Heart right ventricle (tissue), 16 donors: ENCODE data around the gene RALY. TPM values are rescaled to one million over a fixed set of nuclear protein-coding genes. Genes with fewer than 3 reads are reported as not detected.

Experiments
- ATAC-seq, 8 donors: fragments of 200-7000 bp; cut with Tn5 transposase; one replicate each; pipeline ENCODE4 v1.9.1; 2020; ENCODE audit warnings: mild to moderate bottlenecking in 8 of 8, moderate library complexity in 8 of 8, moderate number of reproducible peaks in 1 of 8
- DNase-seq, 2 donors: peaks; one replicate each; pipeline ENCODE4 v3.0.0-alpha.2; 2020
- H3K27ac ChIP-seq, 10 donors: fragments of 200-600 bp; sonication (generic) in 2 of 10; one replicate each; pipeline versions ENCODE4 v1.5.0 to v1.8.0; 2020 to 2022; ENCODE audit warnings: mild to moderate bottlenecking in 3 of 10
- H3K27me3 ChIP-seq, 7 donors: fragments of 200-600 bp; one replicate each; pipeline ENCODE4 v1.8.0; 2021 to 2022; ENCODE audit warnings: mild to moderate bottlenecking in 2 of 7
- H3K36me3 ChIP-seq, 9 donors: fragments of 200-600 bp; sonication (generic) in 1 of 9; one replicate each; pipeline versions ENCODE4 v1.5.0 to v1.8.0; 2020 to 2022; ENCODE audit warnings: mild to moderate bottlenecking in 2 of 9
- H3K4me1 ChIP-seq, 9 donors: fragments of 200-600 bp; sonication (generic) in 1 of 9; one replicate each; pipeline versions ENCODE4 v1.5.0 to v1.8.0; 2020 to 2022; ENCODE audit warnings: mild to moderate bottlenecking in 4 of 9
- H3K4me3 ChIP-seq, 10 donors: fragments of 200-600 bp; sonication (generic) in 2 of 10; one replicate each; pipeline versions ENCODE4 v1.5.0 to v1.8.0; 2020 to 2022; ENCODE audit warnings: mild to moderate bottlenecking in 7 of 10, moderate library complexity in 2 of 10
- H3K9me3 ChIP-seq, 11 donors: fragments of 200-600 bp in 10 of 11; sonication (generic) in 2 of 11; one replicate each; pipeline versions ENCODE4 v1.5.0 to v1.8.0; 2013 to 2022; ENCODE audit warnings: mild to moderate bottlenecking in 2 of 11, control low read depth in 1 of 11, moderate library complexity in 1 of 11
- WGBS, 2 donors: extraction: QIAGEN DNeasy Blood & Tissue Kit; methylation state at CpG; one replicate each; pipeline ENCODE4 v1.1.7; 2013; ENCODE audit warnings: inconsistent platforms in 1 of 2; 5-methylcytosine and 5-hydroxymethylcytosine counted together
- intact Hi-C, 10 donors: fragments of 100-400 bp; cut with DNase I; formaldehyde crosslinking; loops; one replicate each; pipeline versions ENCODE4 v1.11.1 to v1.14.2; 2022
- polyA plus RNA-seq, 2 donors: library from polyadenylated mRNA; stranded (reverse); fragments of 200-250 nt; gene quantifications; one replicate each; pipeline ENCODE4 v1.2.3, GENCODE V29; 2013
- total RNA-seq, 10 donors: library from RNA; stranded (reverse); fragmentation: NEBNext Ultra II Directional in 3 of 10; extraction: Animal tissue kit (Norgen Biotek cat#: 25700) in 3 of 10; gene quantifications; one replicate each; pipeline versions ENCODE4 v1.2.1 to v1.2.4, GENCODE V29; 2021 to 2023
- TF ChIP-seq, protein P1 (sequence below), 9 donors: fragments of 200-600 bp; sonication (generic) in 2 of 9; IDR thresholded peaks; one replicate each; pipeline versions ENCODE4 v1.5.0 to v1.8.0; 2021 to 2022; ENCODE audit warnings: antibody characterized with exemption in 9 of 9, mild to moderate bottlenecking in 5 of 9, moderate library complexity in 1 of 9
- donor health status: Arrhythmogenic right ventricular cardiomyopathy.
- donor health status: ischemic (EF 13 %, LVEDD 7.1; RV severe dilation, severe dysfunction).
- donor health status: healthy with polysubstance abuse.
- donor health status: DM: no; HTN: yes; CAD: no.
- donor health status: DM: no; HTN: no; CAD: no.
- donor health status: ischemic (EF 25% LVEDD 6.9; RV normal size, moderate dysfunction).
- donor health status: ischemic (EF 25% LVEDD 5.7; RV mildly dilated, moderate dysfunction).
- donor health status: healthy.
- donor health status: DM: yes; HTN: yes; CAD: no.
- donor health status: Ischemic cardiomyopathy.
- donor health status: ischemic (EF 35%, LVEDD 5.7; RV mildly dilated, moderate dysfunction).
- donor health status: nonischemic (EF 11% LVEDD 7.7; RV severe dilation, severe dysfunction).
- donor health status: DM: yes; HTN: yes; CAD: no.
- donor health status: PGD.
- donor health status: ischemic (EF 29% LVEDD 5.4; RV normal size, mild dysfunction).
- donor health status: nonischemic (EF 23%, LVEDD 6.1; RV moderate dilation, normal function).

The RALY gene
- total and polyA plus RNA-seq, 12 donors = 84.3 to 234 (median 104) TPM

DNA sequence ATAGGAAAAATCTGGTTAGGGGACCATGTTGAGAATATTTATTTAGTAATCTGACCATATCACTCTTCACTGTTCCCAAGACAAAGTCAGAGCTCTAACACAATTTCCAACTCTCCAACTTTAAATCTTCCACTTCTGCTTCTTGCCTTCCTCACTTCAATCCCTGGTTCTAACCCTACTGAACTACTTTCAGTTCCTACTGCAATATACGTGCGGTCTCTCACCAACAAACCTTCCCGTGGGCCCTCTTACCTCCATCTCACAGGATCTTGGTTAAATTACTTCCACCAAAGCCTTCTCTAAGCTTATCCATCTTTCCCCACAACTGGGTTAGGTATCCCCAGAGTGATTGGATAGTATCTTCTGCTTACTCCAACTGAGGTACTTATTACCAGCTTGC, 110.3 kb downstream of the RALY start:
- H3K4me3 ChIP-seq = no peak overlapping the region
- H3K27ac ChIP-seq = no peak overlapping the region
- WGBS, 2 donors = 88 to 91% methylated on average over 3 of the region's 3 CpGs
- peaks cover 0 to 90% (median 37%) of the 10 kb centered on the region in 9 donors for H3K36me3 ChIP-seq
- no peak for ATAC-seq
- TF ChIP-seq, protein P1, sequence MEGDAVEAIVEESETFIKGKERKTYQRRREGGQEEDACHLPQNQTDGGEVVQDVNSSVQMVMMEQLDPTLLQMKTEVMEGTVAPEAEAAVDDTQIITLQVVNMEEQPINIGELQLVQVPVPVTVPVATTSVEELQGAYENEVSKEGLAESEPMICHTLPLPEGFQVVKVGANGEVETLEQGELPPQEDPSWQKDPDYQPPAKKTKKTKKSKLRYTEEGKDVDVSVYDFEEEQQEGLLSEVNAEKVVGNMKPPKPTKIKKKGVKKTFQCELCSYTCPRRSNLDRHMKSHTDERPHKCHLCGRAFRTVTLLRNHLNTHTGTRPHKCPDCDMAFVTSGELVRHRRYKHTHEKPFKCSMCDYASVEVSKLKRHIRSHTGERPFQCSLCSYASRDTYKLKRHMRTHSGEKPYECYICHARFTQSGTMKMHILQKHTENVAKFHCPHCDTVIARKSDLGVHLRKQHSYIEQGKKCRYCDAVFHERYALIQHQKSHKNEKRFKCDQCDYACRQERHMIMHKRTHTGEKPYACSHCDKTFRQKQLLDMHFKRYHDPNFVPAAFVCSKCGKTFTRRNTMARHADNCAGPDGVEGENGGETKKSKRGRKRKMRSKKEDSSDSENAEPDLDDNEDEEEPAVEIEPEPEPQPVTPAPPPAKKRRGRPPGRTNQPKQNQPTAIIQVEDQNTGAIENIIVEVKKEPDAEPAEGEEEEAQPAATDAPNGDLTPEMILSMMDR (IDR thresholded peaks at IDR 0.05) = no peak
- no peak for DNase-seq
- H3K4me1 ChIP-seq = peaks cover 0 to 48% (median 30%) of the 10 kb centered on the region in 9 donors
- no peaks in the 10 kb centered on the region for H3K27me3 ChIP-seq
- H3K9me3 ChIP-seq = no peaks in the 10 kb centered on the region
- intact Hi-C loops = no loop called here

DNA sequence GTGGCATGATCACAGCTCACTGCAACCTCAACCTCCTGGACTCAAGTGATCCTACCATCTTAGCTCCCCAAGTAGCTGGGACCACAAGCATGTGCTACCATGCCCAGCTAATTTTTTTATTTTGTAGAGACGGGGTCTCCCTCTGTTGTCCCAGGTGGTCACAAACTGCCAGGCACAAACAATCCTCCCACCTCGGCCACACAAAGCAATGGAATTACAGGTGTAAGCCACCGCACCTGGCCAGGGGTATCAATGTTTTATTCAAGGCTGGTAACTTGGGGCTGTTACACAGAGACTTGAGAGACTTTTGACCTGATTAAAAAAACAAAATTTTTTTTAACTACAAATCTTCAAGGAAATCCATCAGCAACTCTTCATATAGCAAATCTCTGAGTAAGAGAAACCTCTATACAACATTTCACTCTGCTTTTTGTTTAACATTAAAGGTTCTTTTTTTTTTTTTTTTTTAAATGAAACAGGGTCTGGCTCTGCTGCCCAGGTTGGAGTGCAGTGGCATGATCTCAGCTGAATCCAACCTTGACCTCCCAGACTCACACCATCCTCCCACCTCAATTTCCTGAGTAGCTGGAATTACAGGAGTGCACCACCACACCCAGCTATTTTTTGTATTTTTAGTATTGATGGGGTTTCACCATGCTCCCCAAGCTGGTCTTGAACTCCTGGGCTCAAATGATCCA, 112.4 kb downstream of the RALY start:
- Histone ChIP-seq H3K27me3 (no peaks in the 10 kb centered on the region), H3K9me3 (no peaks in the 10 kb centered on the region), H3K27ac (no peak overlapping the region), H3K4me1 (peaks cover 4 to 69% (median 48%) of the 10 kb centered on the region in 9 donors), H3K36me3 (peaks cover 0 to 77% (median 32%) of the 10 kb centered on the region in 9 donors), H3K4me3 (no peak overlapping the region)
- no peak for DNase-seq
- 96 to 97% methylated on average over 3 of the region's 3 CpGs for WGBS, 2 donors
- TF ChIP-seq, protein P1 (IDR thresholded peaks at IDR 0.05) = no peak
- intact Hi-C loops = no loop called here
- no peak for ATAC-seq

DNA sequence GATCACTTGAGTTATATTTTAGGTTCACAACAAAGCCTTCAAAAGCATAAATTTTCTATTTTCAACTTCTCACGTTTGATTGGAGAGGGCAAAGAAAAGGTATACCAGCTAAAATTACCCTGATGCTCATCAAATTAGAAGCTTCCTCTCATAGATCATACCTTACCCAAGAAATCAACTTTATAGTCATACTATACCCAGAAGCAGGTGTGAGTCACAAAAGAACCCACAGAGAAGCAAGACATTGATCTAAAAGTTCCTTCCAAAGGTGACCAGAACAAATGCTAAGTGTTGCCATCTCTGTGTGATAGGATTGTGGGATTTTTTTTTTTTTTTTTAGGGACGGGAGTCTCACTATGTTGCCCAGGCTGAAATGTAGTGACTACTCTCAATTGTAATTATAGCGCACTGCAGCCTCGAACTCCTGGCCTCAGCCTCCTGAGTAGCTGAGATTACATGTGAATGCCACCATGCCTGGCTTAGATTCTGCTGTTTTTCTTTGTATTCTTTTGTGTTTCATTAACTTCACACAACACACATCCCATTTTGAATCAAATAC, 115.0 kb downstream of the RALY start:
- Histone ChIP-seq H3K27me3 (no peaks in the 10 kb centered on the region), H3K9me3 (no peaks in the 10 kb centered on the region), H3K36me3 (peaks cover 0 to 51% (median 17%) of the 10 kb centered on the region in 9 donors), H3K27ac (no peak overlapping the region), H3K4me1 (peaks cover 4 to 69% (median 43%) of the 10 kb centered on the region in 9 donors), H3K4me3 (no peak overlapping the region)
- intact Hi-C loops = no loop called here
- WGBS, 2 donors = 75 to 83% methylated on average over 4 of the region's 4 CpGs
- TF ChIP-seq, protein P1 (IDR thresholded peaks at IDR 0.05) = no peak
- no peak for ATAC-seq
- DNase-seq = no peak

DNA sequence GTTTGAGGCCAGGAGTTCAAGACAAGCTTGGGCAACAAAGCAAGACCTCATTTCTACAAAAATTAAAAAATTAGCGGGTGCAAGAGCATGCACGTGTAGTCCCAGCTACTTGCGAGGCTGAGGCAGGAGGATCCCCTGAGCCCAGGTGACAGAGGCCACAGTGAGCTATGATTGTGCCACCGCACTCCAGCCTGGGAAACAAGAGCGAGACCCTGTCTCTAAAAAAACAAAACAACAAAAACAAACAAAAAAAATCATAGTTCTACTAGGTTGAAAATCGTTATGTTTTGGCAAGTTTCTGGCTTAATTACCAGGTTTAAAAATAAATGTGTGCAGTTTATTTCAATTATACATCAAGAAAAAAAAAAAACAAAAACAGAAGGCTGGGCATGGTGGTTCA, 115.7 kb downstream of the RALY start:
- Histone ChIP-seq H3K4me1 (peaks cover 4 to 69% (median 43%) of the 10 kb centered on the region in 9 donors), H3K36me3 (peaks cover 0 to 44% (median 9%) of the 10 kb centered on the region in 9 donors), H3K27me3 (no peaks in the 10 kb centered on the region), H3K9me3 (no peaks in the 10 kb centered on the region), H3K27ac (no peak overlapping the region), H3K4me3 (no peak overlapping the region)
- ATAC-seq = no peak
- TF ChIP-seq, protein P1 (IDR thresholded peaks at IDR 0.05) = no peak
- DNase-seq = no peak
- 91% methylated on average over 6 of the region's 6 CpGs for WGBS, 2 donors
- intact Hi-C loops = no loop called here
